Erythroblast (primary cell): ENCODE measurements around the gene MYOCD.

Experiments
- DNase-seq, 2 experiments: peaks; one replicate each; lab custom pipeline; 2025; lab: John Stamatoyannopoulos, UW
- GATA1 ChIP-seq: IDR thresholded peaks from 2 replicates; pipeline ENCODE4 v1.6.1; 2011; ENCODE audit warnings: low read depth, mild to moderate bottlenecking, control low read depth, low read length, moderate library complexity
- POLR2A ChIP-seq: IDR thresholded peaks from 2 replicates; pipeline ENCODE4 v1.6.1; 2011; ENCODE audit warnings: mild to moderate bottlenecking, low read length

MYOCD gene

DNA sequence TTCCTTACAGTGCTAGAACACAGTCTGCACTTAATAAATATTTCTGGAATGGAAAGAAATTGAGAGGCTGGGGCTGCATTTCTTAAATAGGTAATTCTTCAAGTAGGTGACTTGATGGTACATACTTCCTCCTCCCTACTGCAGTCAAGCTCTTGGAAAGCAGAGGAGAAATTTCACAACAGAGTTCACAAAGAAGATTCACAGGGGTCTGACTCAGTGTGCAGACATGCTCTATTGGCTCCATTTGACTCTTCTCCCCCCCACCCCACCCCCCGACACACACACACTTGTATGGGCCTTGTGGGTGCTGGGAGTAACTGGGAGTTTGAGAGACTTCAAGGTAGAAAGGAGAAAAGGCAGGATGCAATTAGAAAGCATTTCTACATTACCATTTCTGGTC lies 6.2 kb upstream of the MYOCD start:
- no peak for DNase-seq

DNA sequence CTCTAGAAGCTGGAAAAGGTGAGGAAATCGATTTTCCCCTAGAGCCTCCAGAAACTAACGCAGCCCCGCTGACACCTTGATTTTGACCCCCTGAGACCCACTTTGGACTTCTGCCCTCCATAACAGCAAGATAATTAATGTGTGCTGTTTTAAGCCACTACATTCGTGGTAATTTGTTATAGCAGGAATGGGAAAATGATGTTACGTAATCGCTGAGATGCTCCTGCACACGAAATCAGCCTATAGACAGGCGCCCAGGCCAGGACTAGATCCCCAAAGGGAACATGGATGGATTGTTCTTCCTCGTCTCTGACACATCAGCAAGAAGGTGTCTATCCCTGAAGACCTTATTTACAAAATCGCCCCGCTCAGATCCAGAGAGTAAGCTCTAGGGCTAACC lies 1.4 kb upstream of the MYOCD start:
- TF ChIP-seq POLR2A (no peak), GATA1 (no peak)
- no peak for DNase-seq

More for the DNA sequence above, 6.2 kb upstream of the MYOCD start:
- no peak for TF ChIP-seq POLR2A

DNA sequence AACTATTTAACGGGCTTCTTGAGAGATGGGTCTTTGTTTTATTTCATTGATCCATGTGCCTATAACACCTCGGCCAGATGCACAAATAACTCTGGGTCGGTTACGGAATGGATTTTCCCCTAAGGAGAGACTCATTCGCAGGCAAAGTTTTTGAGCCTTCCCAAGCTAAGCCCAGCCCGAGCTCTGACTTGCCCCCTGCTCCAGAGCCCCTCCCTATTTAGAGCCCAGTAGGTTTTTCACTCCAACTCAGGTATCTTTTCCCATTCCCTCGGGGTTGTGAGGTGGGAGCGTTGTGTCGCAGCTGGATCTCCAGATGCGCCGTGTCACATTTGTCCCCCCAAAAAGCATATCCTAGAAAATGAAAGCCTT lies 812 bp upstream of the MYOCD start:
- TF ChIP-seq POLR2A: no peak
- TF ChIP-seq GATA1: no peak
- DNase-seq: no peak

DNA sequence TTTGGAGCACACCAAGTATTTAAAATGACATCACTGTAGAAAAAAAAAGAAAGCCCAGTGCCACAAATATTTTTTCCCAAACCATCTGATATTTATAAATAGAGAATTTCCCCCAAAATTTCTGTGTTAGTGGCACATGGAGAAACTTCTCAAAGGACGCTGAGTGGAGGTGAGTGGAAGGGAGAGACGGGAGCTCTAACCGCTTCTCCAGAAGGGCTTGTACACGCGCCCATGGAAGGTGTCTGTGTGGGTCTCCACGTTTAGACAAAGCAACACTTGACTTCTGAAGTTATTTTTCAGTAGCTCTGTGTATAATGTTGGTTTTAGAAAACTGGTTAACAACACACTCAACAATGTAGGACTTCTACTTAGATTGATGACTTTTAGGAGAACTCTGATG lies 1.0 kb downstream of the MYOCD start:
- no peak for DNase-seq
- TF ChIP-seq POLR2A (no peak), GATA1 (no peak)

DNA sequence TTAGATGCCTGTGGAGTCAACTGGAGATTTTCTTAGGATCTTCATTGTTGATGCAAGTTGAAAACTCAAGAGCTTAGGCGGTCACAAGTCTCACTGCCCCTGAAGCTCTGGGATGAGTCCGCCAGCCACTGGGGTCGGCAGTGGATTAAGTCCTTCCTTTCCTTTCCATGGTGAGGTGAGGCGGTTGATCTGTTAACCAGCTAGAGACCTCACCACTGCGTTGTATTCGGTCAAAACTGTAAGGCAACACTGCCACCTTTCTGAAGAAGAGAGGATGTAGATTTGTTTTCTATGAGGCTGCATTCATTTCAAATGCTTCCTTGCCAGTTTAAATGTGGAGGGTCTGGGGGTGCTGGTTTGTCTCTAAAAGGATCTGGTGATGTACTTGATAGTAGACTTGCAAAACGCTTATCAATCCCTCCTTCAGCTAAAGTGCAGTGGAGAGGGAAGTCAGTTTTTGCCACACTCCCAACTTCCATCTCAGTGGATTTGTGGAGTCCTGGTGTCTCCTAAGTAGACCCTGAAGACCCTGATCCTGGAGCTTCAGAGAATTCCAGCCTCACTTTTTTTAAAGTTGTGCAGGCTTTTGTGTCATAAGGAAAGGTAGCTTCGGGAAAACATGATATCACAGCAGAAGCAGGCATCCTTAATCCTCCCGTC lies 1.7 kb downstream of the MYOCD start:
- TF ChIP-seq GATA1 (no peak), POLR2A (no peak)
- peak in 1 of 2 experiments; percentile 4 for DNase-seq

DNA sequence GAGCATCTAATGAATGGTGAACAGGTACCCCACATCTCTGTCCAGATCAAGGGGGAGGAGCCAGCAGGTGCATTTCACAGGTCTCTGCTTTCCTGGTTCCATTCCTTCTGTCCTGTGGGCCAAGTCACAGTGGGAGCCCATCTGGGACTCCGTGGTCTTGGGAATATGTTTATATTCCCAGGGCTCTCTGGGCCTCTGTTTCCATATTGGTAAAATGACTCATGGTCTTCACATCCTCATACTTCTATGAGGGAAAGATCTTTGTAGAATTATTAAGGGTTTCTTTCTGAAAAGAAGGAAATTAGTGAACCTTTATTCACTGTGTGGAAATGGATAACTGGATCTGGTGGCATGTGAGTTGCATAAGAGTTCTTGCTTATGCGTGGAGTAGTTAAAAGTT lies 6.2 kb downstream of the MYOCD start:
- TF ChIP-seq GATA1: no peak
- no peak for TF ChIP-seq POLR2A
- no peak for DNase-seq

DNA sequence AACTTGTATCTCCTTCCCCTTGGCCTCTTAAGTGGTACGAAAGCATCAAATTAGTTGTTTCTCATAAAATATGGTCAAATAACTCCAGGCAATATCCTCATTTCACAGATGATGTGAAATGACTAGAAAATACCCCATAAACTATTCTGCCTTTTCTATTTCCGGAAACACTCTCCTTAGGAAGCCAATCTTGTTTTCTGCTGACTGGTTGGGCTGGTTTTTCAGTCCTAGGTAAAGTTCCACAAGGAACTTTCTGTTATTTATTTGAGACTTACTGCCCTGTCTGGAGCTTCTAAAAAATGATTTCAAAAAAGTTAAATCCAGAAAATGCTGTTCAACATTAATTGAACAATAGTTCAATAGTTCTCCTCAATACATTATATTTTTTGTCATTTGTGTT lies 7.3 kb downstream of the MYOCD start:
- DNase-seq: no peak
- TF ChIP-seq POLR2A (no peak), GATA1 (no peak)

DNA sequence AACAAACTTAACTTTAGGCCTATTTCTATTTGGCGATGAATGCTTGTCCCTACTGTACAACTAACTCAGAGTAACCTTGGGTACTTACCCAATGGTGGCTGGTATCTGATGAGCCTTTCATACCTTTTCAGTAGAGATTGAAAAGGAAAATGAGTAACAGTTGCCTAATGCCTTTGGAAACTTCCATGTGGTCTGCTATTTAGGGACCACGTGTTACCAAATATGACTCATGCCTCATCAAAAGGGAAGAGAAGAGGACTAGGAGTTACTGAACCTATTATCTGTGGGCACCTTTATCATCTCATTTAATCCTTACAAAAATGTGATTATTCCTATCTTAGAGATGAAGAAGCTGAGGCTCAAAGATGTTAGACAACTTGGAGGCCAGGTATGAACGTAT lies 8.1 kb downstream of the MYOCD start:
- no peak for DNase-seq
- TF ChIP-seq POLR2A (no peak), GATA1 (no peak)

DNA sequence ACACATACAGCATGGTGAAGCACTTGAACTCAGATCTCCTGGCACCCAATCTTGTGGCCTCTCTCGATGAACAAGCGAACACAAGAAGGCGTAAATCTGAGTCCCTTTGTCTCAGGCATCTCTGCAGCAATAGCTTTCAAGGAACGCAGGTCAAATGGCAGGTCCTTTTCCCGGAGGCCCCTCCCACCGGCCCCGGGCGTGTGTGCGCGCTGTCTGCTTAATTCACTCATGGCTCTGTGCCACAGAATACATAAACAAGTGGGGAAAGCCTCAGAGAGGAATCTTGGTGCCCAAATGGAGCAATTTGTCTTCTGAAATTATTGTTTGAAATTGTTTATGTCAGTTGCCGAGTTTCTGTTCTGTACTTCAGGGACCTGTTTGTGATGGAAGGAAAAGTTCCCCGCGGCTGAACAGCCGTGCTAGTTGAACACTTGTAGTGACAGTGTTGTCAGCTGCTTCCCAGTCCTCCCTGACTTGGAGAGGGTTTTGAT lies 14.8 kb downstream of the MYOCD start:
- DNase-seq: no peak
- no peak for TF ChIP-seq POLR2A
- no peak for TF ChIP-seq GATA1

DNA sequence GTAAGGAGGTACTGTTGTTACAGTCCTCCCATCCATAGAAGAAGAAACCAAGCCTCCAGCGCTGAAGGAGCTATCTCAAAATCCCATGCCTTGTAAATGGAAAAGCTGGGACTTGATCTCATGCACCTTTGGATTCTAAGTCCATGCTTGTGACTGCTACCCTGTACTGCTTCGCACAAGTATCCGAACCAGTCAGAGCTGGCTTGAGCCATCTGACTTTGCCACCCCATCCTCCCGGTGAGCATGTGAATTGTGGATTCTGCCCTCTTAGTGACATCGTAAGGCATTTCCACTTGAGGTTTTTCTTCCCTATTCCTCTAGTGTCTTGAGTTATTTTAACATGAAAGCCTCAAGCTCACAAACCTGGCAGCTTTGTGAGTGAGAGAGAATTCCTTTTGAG lies 15.3 kb downstream of the MYOCD start:
- no peak for DNase-seq
- no peak for TF ChIP-seq GATA1
- no peak for TF ChIP-seq POLR2A

DNA sequence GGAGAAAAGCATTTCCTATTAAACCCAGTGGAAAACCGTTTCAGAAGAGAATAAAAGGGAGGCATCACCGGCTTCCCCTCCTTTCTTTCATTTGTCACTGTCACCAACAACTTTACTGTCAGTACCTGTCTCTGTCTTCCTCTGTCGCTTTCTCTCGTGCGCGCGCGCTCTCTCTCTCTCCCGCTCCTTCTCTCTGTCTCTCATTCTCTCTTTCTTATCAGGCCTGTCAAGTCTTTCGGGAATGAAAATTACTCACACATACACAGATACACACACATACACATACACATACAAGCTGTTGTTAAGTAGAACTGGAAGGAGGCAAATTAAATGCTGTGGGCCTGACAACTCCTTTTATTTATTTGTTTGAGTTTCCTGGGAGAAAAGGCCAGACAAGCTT lies 17.6 kb downstream of the MYOCD start:
- no peak for DNase-seq
- TF ChIP-seq POLR2A: no peak
- TF ChIP-seq GATA1: no peak

DNA sequence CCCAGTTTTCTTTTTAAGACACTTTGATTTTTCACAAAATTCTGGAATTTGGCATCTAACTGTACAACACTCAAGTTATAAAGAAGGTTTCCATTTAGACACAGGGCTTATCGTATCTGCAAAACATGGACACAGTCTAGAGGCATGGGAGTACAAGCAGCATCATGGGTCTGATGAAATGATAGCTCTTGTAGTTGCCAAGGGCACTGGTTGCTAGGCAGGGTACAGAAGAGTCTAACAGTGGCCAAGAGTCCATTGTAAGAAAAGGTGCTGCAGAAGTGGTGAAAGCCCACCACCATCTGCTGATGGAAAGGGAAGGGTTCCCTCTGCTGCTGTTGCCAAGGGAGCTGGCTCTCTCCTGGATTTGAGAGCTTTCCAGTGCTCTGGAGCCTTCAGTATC lies 20.8 kb downstream of the MYOCD start:
- TF ChIP-seq GATA1: no peak
- TF ChIP-seq POLR2A: no peak
- DNase-seq: no peak

DNA sequence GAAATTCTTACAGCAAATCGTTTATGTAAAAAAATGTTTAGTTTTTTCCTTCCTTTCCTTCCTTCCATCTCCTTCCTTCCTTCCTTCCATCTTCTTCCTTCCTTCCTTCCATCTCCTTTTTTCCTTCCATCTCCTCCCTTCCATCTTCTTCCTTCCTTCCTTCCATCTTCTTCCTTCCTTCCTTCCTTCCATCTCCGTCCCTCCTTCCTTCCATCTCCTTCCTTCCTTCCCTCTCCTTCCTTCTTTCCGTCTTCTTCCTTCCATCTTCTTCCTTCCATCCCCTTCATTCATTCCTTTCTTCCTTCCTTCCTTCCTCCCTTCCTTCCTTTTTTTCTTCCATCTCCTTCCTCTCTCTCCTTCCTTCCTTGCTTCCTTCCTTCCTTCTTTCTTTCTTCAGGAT lies 22.7 kb downstream of the MYOCD start:
- TF ChIP-seq POLR2A (no peak), GATA1 (no peak)
- DNase-seq: no peak

DNA sequence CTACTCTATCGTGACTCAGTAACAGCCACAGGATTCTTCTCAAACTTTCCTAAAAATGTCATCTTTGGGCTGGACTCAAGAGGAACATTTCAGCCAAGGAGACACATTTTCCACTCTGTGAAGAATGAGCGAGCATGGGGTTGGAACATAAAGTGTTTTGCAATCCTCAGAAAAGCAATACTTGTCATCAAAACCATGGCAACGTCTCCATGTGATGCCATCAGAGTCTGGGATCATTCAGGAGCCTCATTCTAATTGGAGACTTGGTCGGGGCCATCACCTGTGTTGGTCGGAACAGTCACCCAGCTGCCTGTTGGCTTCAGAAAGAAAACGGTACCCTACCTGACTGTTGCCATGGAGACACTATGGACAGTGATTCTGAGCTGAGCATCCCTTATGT lies 25.5 kb downstream of the MYOCD start:
- no peak for TF ChIP-seq POLR2A
- TF ChIP-seq GATA1: no peak
- no peak for DNase-seq

DNA sequence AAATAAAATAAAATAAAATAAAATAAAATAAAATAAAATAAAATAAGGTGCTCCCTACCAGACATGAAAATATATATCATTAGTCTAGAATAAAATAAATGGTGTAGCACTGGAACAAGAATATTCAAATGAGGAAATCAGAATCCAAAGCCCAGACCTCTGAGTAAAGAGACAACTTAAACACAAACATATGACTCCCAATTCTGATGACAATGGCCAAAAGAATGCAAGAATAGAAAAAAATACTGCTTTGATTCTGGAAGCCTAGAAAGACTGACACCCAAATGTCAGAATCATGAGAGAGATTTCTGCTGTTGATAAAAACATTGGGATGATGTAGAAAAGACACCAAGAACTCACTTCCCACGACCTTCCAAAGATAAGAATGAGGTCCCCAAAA lies 27.9 kb downstream of the MYOCD start:
- TF ChIP-seq POLR2A: no peak
- no peak for TF ChIP-seq GATA1
- no peak for DNase-seq
